Measurements from ENCODE around the gene KRTAP1-1.

Gene KRTAP1-1

DNA sequence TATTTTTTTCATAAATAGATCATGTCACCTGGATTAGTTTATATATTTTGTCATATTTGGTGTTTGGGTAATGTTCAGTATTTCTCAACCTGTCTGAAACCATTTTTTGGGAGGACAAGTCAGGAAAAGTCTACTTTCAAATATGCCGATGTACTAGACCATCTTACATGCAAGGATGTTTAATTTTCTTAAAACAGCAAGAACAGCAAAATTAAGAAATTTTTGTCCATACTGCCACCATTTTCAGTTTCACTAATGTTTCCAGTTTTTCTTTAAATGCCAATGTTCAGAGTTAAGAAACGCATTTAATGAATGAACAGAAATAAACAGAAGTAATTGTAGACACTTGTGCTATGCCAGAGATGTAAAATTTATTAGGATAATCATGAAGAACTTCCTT is 48.2 kb downstream of the KRTAP1-1 start:
- Histone ChIP-seq H3K4me3 (ENCODE audit: low read length) (no peak overlapping the region), H3K27me3 (replicated peaks; ENCODE audit: control insufficient read depth, insufficient read depth, low read length) (peaks cover 3% of the 10 kb centered on the region), H3K4me1 (ENCODE audit: control insufficient read depth, insufficient read depth, low read length) (no peaks in the 10 kb centered on the region), H3K36me3 (ENCODE audit: control insufficient read depth, insufficient read depth, low read length, severe bottlenecking) (no peaks in the 10 kb centered on the region), H3K9me3 (ENCODE audit: control insufficient read depth, low read length) (no peaks in the 10 kb centered on the region), H3K9ac (ENCODE audit: low read length) (no peak overlapping the region)
- DNase-seq (ENCODE audit: low read depth): no peak

DNA sequence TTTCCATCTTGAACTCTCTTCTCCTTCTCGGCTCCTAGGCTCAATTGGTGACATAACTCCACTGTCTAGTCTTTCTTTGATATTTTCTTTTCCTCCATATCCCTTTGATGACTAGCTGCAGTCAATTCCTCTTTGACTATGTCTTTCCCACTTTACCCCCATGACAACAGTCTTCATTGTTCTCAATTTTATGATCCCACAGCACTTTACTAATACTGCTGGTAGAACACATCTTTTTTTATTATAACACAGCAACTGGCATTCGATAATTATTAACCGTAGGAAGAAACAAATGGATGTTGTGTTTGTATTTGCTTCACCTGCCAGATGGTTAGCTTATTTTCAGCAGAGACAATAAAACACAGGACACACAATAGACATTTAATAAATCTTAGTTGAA is 48.6 kb downstream of the KRTAP1-1 start:
- Histone ChIP-seq H3K4me3 (ENCODE audit: low read length) (no peak overlapping the region), H3K4me1 (ENCODE audit: control insufficient read depth, insufficient read depth, low read length) (no peaks in the 10 kb centered on the region), H3K9me3 (ENCODE audit: control insufficient read depth, low read length) (no peaks in the 10 kb centered on the region), H3K36me3 (ENCODE audit: control insufficient read depth, insufficient read depth, low read length, severe bottlenecking) (no peaks in the 10 kb centered on the region), H3K27me3 (replicated peaks; ENCODE audit: control insufficient read depth, insufficient read depth, low read length) (peaks cover 3% of the 10 kb centered on the region), H3K9ac (ENCODE audit: low read length) (no peak overlapping the region)
- no peak for DNase-seq (ENCODE audit: low read depth)

Measured in adipocyte (in vitro differentiated cells).